HG02852 (cell line): ENCODE measurements around the gene SLC25A21.
A peak's percentile ranks its signal among the peaks of the same experiment; 100 is the strongest.

Source experiments
- ATAC-seq: cut with Tn5 transposase; IDR thresholded peaks from one replicate; pipeline ENCODE4 v1.9.1; 2021; ENCODE audit warnings: mild to moderate bottlenecking, moderate library complexity; ENCODE audit not compliant: unreplicated experiment

The SLC25A21 gene

DNA sequence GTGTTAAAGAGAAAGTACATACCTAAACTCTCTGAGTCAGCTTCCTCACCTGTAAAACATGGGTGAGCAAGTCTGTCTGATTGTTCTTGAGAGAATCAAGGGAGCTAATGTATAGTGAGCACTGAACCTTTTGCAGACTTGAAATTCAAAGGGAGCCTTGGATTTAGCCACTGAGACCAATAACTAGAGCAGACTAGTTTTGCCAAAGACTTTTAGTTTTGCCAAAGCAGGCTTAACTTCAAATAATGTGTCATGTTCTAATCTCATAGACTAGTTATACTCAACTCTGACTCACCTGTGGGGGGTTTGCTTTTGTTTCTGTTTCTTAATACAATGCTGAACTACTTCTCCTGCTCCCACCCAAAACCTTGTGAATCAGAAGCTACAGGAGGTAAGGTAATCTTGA, 123.7 kb downstream of the SLC25A21 start:
- no peak for ATAC-seq

DNA sequence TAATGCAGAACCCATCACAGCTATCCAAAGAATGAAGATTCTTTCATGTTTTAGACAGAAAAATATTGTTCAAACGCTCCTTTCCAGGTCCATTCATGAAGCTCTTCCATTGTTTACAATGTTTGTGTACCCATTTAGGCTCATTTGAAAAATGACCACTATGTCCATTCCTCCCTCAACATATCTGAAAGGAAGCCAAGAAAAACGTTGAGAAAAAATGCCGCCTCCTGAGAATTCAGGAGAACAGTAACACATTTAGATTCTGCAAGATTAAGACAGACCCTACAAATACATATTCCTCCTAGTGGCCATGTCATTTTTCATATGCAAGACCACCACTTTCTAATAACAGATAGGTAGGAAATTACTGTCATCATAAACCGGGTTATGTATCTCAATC, 124.4 kb downstream of the SLC25A21 start:
- no peak for ATAC-seq

DNA sequence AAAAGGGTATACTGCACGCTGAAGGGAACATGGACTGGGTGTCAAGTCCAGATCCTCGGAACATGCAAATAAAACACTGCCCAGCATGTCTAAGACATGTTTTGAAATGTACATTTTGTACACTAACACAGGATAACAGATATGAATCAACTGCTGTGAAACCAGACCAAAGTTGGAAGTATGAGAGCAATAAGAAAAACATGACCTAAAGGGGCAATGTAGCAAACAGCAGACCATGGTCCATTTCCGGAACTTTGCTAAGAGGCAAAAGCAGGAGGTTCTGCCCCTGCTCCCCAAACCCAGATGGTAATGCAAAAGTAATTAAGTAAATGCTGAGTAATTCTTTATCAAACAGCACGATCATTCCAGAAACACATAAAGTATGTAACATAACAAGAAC, 125.2 kb downstream of the SLC25A21 start:
- no peak for ATAC-seq

DNA sequence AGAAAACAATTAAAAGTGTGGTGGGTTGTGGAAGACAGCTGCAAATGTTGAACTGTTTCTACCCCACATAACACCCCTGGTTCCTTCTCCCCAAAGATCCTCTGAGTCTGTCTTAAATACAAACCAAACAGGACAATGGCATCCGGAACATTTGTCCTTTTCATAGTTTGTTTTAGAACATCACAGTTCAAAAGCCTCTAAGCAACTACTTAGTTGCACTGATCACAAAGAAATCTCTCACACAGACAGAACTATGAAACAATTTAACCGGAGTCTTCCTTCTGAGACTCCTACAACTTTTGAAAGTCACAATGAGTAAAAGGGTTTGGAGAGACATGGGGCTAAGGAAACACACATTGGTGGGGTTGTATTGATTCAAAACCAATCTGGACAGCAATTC, 125.6 kb downstream of the SLC25A21 start:
- no peak for ATAC-seq

DNA sequence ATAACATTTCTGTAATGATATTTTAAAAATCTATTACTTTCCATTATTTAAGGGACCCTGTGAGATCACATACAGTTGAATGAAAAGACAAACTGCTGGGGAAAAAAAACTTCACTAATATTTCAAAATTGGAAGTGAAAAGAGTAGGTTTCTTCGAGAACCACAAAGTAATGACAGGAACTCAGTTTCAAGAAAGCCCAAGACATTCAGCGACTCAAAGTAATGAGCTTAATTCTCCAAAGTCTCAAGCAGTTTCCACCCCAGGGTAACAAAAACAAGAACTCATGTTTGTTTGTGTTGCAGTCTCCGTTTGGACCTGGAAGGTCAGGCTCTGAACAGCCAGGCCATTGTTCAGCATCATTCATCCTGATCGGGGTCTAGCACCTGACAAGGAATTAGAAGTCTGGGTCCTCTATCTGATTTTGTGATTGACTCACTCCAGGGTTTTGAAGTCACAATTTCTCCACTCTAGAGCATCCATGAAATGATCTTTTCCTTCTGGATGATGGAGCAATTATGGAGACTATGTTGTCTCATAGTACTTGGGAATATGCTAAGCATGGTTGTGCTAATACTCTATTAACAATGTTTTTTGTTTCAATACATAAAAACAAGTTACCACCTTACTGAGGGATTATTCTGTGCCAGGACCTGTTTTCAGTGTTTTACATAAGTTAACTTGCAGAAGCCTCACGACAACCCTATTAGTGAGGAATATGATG, 126.9 kb downstream of the SLC25A21 start:
- ATAC-seq: no peak

DNA sequence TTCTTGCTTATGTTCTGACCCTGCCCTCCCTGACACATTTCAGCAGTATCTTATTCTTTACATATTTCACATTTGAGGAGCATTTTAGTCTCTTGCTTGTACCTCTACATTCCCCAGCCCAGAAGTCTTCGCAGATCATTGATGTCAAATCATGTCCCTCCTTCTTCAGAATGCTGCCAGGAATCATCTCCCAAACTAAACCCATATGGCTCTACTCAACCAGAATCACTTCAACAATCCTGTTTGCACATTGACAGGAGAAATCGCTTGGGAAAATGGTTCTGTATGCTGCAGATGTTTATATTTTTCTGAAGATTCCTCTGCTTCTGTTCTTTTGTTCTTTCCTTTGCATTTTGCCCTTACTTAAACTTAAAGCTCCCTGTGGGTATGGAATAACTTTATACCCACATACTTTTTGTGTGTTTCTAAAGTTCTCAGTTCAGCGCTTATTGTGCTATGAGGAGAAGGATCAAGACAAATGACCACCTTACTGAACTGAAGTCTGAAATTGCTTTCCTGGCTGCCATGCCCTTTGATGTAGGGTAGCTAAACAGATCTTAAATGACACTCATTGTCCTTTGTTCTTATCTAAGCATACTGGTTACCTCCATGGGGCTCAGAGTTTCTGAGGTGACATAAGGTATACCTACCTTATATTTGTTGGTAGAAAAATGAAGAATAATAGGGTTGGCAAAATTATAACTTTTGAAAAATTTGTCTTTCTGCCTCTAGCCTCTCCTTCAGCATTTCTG, 134.6 kb downstream of the SLC25A21 start:
- ATAC-seq: no peak

DNA sequence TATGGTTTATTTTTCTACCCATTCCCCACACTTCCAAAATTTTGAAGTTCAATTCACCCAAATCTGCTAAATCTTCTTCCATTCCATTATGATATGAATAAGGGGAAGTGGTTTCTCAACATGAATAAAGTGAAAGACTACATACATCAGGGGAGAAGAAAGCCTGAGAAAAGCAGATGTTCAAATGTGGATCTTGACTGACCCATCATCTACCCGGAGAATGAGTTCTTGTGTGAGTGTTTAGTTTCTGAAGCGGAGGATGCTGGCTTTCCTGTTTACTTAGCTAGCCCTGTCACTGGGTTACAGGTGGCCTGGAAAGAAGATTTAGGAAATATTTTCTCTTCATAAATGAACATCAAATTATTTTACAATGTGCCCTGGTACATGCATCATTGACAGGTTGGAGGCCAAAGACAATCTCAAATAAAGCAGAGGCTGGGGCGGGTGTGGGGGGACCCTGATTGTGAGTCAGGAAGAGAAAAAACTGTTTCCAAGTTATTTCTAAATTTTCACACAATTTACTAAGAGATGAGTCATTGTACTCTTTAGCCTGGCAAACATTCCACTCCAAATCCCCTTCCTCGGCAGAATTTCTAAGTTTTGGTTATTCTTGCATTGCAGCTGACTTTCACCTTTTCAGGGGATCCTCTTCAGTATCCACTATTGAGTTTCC, 135.6 kb downstream of the SLC25A21 start:
- peak; percentile 48 for ATAC-seq

DNA sequence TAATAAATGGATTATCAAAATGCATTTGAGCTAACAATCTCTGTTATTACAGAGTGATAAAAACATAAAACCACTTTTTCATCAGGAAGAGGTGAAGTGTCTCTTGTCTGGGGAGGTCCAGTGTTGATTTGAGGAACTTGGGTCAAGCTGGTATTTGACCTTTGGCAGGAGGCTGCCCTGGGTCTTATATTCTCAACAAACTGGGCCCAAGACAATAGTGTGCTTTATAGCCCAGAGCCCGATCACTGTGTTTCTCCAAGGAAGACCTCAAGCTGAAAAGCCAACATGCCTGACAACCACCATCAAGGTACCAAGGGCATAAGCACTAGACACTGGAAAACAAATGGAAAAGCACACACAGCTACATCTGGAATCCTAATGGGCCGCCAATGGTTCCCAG, 137.0 kb downstream of the SLC25A21 start:
- no peak for ATAC-seq

DNA sequence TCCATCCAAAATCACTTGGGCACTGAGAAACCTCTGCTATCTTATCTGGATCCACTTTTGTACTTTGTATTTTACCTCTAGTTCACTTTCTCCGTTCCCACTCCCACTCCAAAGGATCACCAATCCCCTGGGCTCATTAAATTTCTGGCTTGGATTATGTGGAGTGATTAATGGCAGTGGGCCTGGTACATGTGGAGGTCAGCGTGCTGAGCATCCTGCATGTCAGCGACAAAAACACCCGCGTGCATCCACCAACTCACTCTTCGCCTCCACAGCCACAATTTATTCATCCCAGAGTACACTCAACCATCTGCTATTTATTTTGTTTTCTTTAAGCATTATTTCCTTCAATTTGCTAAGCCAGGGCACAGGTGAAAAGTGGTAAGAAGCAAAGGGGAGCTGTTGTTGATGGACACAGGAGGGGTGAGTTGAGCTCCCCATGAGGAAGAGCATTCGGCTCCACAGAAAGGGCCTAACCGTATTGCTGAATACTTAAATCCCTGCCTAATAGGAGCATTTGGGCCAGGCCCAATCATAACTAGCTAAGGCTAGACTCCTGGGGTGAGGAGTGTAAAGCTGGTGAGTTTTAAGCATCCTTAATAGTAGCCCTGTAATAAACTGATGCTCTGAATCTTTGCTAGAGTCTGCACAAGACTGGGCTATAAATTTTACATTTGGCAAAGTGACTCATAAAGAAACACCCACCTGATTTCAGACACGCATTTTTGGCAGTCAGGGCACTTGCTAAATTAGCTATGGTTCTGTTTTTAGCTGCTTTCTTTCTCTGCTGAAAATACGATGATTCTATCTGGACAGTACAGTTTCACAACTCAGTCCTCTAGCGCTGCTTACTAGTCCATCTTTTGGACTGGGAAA, 137.8 kb downstream of the SLC25A21 start:
- peak; percentile 78 for ATAC-seq

DNA sequence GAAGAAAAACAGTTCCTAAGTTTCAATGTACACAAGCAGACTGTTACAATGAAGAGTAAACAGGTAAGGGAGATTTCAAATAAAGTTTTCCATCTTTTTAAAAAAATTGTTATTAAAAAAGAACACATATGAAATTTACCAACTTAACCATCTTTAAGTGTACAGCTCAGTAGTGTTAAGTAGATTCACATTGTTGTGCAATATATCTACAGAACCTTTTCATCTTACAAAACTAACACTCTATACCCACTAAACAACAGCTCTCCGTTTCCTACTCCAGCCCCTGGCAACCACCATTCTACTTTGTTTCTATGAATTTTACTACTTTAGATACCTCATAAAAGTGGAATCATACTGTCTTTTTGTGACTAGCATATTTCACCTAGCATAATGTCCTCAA, 139.5 kb downstream of the SLC25A21 start:
- ATAC-seq: no peak

DNA sequence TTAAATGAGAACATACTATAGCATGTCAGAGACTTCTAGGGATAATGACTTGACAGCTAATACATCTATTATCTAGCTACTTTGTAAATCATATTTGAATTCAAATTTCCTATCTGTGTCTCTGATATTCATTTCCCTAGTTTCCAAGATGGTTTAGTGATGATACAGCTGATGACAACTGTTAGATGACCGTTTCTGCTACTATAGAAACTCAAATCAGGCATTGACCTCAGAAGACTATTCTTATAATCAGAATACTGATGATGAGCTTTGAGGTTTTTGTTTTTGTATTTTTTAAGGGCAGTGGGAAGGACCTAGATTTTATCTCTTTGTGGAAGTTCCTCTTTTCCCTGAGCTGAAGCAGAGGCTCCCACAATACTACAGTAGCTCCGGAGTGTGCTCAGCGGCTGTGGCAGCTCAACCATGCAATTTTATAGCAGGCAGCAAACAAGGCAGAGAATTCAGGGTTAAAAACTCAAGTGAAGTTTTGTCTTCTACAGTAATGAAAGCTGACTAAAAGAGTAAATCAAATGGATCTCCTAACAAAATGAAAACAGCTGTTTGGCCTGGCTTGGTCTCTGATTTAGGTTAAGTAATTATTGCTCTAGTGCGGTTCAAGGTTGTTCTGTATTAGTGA, 145.1 kb downstream of the SLC25A21 start:
- ATAC-seq: no peak

DNA sequence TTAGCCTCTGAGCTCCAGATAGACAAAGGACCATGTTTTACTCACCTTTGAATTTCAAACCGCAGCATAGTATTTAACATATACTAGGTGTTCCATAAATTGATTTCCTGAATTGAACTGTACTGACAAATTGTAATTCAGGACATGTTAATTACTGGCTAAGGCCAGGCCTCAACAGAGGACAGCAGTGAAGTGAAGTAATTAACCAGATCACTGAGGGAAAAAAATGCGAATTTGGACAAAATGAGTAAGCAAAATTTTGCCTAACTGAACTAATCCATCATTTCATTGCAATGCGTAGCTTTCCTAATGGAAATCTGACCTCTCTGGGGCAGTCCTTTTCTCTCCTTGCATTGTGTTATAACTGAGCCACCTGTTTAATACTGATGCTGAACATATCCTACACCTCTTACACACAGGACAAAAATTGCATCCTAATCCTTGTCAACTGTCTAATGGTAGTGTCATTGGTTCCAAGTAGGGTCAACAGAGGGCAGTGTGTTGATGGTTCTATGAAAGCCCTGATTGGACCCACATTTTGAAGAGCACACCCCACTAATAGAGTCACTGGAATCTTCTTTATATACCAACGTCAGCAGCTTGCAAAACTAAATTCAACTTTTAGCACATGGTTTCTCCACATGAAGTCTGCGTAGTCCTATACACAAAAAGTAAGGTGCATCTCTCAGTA, 148.4 kb downstream of the SLC25A21 start:
- ATAC-seq: no peak

DNA sequence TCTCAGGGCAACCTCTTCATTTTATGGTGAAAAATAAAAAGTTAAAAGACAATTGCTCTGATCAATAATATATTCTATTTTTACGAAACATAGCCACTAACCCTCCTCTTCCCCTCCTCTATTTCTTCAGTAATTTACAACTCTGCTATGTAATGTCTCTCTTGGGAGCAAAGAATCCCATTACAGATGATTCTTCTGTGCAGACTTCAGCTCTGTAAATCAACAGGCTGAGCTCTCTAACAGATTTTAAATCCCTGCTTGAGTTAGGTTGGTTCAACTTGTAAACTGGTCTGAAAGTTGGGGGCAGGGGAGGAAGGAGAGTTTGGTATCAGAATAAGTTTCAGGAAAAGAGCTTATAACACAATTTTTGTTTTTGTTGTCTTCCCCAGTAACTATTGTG, 151.0 kb downstream of the SLC25A21 start:
- ATAC-seq: no peak

DNA sequence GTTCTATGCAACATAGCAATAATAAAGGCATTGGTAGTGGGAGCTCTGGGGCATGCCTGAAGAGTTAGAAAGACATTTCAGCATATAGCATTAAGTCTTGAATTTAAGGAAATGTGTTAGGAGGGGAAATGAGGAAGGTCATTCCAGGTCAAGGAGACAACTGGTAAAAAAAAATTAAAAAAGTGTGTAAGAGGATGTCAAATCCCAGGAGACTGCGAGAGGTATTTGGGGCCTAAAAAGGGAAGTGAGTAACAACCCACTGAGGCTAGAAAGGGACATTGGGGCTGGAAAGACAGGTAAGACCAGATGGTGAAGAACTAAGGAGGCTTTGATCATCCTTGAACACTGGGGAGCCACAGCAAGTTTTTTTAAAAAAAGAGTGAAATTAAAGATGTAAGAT, 152.9 kb downstream of the SLC25A21 start:
- no peak for ATAC-seq

DNA sequence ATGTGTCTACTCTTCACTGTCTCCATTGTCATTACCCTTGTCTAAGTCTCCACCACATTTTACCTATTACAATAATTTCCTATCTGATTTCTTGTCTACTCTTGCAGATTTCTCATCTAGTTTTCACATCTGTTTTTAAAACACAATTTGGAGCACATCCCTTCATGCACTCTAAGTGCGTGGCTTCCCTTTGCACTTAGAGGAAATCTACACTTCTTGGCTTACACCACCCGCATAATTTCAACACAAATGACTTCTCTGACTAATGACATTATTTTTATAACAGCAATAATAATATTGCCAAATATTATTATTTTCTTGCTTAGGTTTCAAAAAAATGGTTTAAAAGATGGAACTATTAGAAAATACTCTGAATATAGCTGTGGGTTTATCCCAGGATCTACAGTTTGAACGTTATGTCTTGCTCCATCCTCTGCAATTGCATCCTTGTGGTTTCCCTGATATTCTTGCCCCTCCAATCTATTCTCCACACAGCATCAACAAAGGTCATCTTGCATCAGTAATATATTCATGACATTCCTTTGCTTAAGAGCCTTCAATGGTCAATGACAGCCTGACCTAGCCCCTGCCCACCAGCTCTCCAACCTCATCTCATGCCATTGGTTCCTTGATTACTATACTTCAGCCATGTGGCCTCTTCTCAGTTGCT, 153.7 kb downstream of the SLC25A21 start:
- no peak for ATAC-seq

DNA sequence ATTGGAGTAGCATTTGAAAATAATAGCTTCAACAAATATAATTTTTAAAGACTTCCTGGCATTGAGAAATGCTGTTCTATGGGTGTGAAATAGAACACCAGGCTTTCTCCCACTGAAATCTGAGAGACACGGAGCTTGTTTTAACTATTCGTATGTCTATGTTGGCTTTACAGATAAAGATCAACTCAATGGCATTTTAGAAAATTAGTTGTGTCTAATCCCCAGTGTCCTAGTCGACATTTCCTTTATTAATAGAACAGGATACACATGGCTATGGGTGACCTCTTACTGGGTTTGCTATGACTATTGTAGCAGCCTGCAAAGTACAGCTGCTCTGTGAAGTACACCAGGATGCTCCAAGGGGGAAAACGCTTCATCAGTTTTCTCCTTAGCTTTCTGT, 159.3 kb downstream of the SLC25A21 start:
- ATAC-seq: no peak

DNA sequence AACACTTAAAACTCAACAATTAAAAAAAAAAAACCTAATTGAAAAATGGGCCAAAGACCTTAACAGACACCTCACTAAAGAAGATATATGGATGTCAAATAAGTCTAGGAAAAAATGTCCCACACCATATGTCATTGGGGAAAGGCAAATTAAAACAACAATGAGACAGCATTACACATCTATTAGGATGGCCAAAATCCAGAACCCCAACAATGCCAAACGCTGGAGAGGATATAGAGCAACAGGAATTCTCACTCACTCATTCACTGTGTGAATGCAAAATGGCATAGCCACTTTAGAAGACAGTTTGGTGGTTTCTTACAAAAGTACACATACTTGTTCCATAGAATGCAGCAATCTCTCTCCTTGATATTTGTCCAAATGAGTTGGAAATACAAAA, 173.7 kb downstream of the SLC25A21 start:
- ATAC-seq: no peak

DNA sequence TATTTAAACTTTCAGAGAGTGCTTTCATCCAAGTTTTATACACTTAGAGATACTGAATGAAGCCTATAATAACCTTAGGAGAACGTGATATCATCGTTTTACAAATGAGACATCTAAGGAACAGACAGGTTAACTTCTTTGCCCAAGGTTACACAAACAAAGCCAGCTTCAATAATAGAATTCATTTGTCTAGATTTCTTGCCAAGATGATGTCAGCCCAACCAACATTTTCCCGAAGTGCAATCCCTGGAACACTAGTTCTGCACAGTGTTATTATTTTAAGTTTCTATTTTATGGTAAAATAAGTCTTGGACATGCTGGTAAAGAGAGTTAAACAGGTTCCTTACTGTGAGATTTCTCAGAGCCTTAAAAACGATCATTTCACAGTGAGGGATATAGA, 174.6 kb downstream of the SLC25A21 start:
- no peak for ATAC-seq

DNA sequence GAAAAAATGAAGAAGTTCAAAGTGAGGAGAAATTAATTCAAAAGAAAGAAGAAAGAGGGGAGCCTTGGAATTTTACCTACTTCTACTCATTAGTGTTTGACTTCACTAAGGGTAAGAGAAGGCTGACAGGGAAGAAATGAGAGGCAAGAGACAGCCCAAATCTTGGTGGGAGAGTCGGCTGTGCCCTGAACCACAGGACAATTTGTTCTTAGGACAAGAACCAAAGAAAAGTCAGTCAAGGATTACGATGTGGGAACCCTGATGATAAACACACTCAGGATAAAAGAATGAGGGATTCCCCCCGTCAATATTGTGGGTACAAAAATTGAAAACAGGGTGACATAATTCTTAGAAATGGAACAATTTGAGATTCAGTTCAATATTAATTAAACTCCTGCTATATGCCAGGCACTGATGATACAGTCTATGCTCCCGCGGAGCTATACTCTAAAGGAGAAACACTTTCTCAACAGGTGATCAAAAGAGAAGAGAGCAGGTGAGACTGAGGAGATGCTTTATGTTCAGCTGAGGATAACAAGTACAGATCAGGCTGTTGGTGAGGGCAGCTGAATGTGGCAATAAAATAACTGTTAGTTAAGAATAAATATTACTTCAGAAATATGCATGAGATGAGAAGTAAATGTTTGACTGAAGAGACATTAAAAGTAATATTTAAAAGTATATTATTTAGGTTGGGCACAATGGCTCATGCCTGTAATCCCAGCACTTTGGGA, 175.4 kb downstream of the SLC25A21 start:
- no peak for ATAC-seq
